SK-N-SH (cell line): ENCODE results near the gene FBH1. TPM values are rescaled to one million over a fixed set of nuclear protein-coding genes. Genes with fewer than 3 reads are reported as not detected.
"Not testable (repeated sequence)": the region's sequence is repeated elsewhere in the genome, so short reads cannot be mapped to it uniquely, and the experiment has no call there.

Experiments used
- CTCF ChIA-PET: fragments of 300-600, 350-600 bp; formaldehyde crosslinking; extraction: SDS; loops from one replicate; lab custom pipeline; 2021; lab: Yijun Ruan, JAX
- POLR2A ChIA-PET: fragments of 350-600 bp; sonication (Branson Sonifier 250); formaldehyde crosslinking; extraction: SDS; loops from one replicate; lab custom pipeline; 2020; ENCODE audit warnings: antibody characterized with exemption, inconsistent platforms; lab: Yijun Ruan, JAX
- DNase-seq: peaks from one replicate; pipeline ENCODE4 v3.0.0; 2012
- H2AFZ ChIP-seq: fragments of 200-600 bp; sonication (generic); 2 replicates; pipeline ENCODE4 v1.8.1; 2016; ENCODE audit warnings: antibody characterized with exemption, mild to moderate bottlenecking, low read depth
- H3F3A ChIP-seq: fragments of 200-600 bp; sonication (generic); replicated peaks from 2 replicates; pipeline ENCODE3; 2016; ENCODE audit warnings: antibody characterized with exemption, mild to moderate bottlenecking; ENCODE audit not compliant: insufficient read depth
- H3K27ac ChIP-seq, 2 experiments: fragments of 200-500 bp in 1 of 2; fragments of 200-600 bp in 1 of 2; sonication (Bioruptor generic) in 1 of 2; sonication (generic), shearing (Covaris generic) in 1 of 2; 2 replicates each; pipeline versions ENCODE4 v1.5.1 to v1.6.1; 2014 to 2016; ENCODE audit warnings: low read depth in 2 of 2, inconsistent platforms in 1 of 2, low read length in 1 of 2, mild to moderate bottlenecking in 1 of 2, mixed read lengths in 1 of 2
- H3K27me3 ChIP-seq: fragments of 200-600 bp; sonication (generic), shearing (Covaris generic); 2 replicates; pipeline ENCODE4 v1.6.1; 2016; ENCODE audit warnings: mixed run types; ENCODE audit not compliant: insufficient read depth
- H3K36me3 ChIP-seq, 2 experiments: fragments of 200-500 bp in 1 of 2; fragments of 200-600 bp in 1 of 2; sonication (Bioruptor generic) in 1 of 2; sonication (generic) in 1 of 2; replicated peaks in 1 of 2; 2 replicates each; pipeline versions ENCODE3 to v1.5.1; 2014 to 2016; ENCODE audit warnings: low read length in 1 of 2, mild to moderate bottlenecking in 1 of 2; ENCODE audit not compliant: insufficient read depth in 2 of 2, control insufficient read depth in 1 of 2
- H3K4me1 ChIP-seq, 2 experiments: fragments of 200-500 bp in 1 of 2; fragments of 200-600 bp in 1 of 2; sonication (Bioruptor generic) in 1 of 2; sonication (generic), shearing (Covaris generic) in 1 of 2; 2 replicates each; pipeline versions ENCODE4 v1.5.1 to v1.6.1; 2014 to 2016; ENCODE audit warnings: low read depth in 1 of 2, low read length in 1 of 2, mixed run types in 1 of 2; ENCODE audit not compliant: insufficient read depth in 2 of 2, control insufficient read depth in 1 of 2
- H3K4me2 ChIP-seq: fragments of 200-600 bp; sonication (generic), shearing (Covaris generic); 2 replicates; pipeline ENCODE4 v1.6.1; 2017; ENCODE audit warnings: mixed run types
- H3K4me3 ChIP-seq, 2 experiments: fragments of 200-500 bp in 1 of 2; fragments of 200-600 bp in 1 of 2; sonication (Bioruptor generic) in 1 of 2; sonication (generic), shearing (Covaris generic) in 1 of 2; 2 replicates each; pipeline versions ENCODE4 v1.5.1 to v1.8.1; 2014 to 2016; ENCODE audit warnings: low read depth in 2 of 2, inconsistent platforms in 1 of 2, low read length in 1 of 2, mild to moderate bottlenecking in 1 of 2, mixed read lengths in 1 of 2, moderate library complexity in 1 of 2
- H3K79me2 ChIP-seq: fragments of 200-600 bp; sonication (generic); 2 replicates; pipeline ENCODE4 v1.8.1; 2017; ENCODE audit warnings: mild to moderate bottlenecking; ENCODE audit not compliant: insufficient read depth
- H3K9ac ChIP-seq: fragments of 200-600 bp; sonication (generic); 2 replicates; pipeline ENCODE4 v1.6.1; 2017; ENCODE audit warnings: mixed run types
- H3K9me2 ChIP-seq: fragments of 200-600 bp; sonication (generic); 2 replicates; pipeline ENCODE4 v1.6.1; 2017; ENCODE audit warnings: mixed run types
- H3K9me3 ChIP-seq: fragments of 200-600 bp; sonication (generic); 2 replicates; pipeline ENCODE4 v1.6.1; 2017; ENCODE audit warnings: mixed run types, mild to moderate bottlenecking, moderate library complexity
- H4K20me1 ChIP-seq: fragments of 200-600 bp; sonication (generic); 2 replicates; pipeline ENCODE4 v1.6.1; 2017; ENCODE audit warnings: mild to moderate bottlenecking, mixed run types; ENCODE audit not compliant: insufficient read depth
- CHD2 ChIP-seq: fragments of 150-350 bp; IDR thresholded peaks from 2 replicates; pipeline ENCODE4 v1.6.1; 2018; ENCODE audit warnings: low read length; ENCODE audit not compliant: partially characterized antibody
- ELF1 ChIP-seq: IDR thresholded peaks from 2 replicates; pipeline ENCODE4 v1.4.0; 2012
- FOSL2 ChIP-seq: IDR thresholded peaks from 2 replicates; pipeline ENCODE4 v1.4.0; 2012; ENCODE audit warnings: low read depth, mild to moderate bottlenecking, moderate library complexity, borderline replicate concordance
- FOXM1 ChIP-seq: IDR thresholded peaks from 2 replicates; pipeline ENCODE4 v1.4.0; 2012; ENCODE audit warnings: low read depth, mild to moderate bottlenecking
- GATA2 ChIP-seq: sonication (generic); formaldehyde crosslinking; IDR thresholded peaks from 2 replicates; pipeline ENCODE4 v1.5.0; 2020; ENCODE audit warnings: mild to moderate bottlenecking, missing genetic modification reagents
- MEF2A ChIP-seq: IDR thresholded peaks from 2 replicates; pipeline ENCODE4 v1.4.0; 2012; ENCODE audit warnings: low read depth, borderline replicate concordance
- NFIC ChIP-seq: IDR thresholded peaks from 2 replicates; pipeline ENCODE4 v1.4.0; 2012; ENCODE audit warnings: borderline replicate concordance
- RFX5 ChIP-seq: IDR thresholded peaks from 2 replicates; pipeline ENCODE4 v1.6.1; 2012; ENCODE audit warnings: mild to moderate bottlenecking, improper control_type of control experiment, low read length
- SIN3A ChIP-seq: IDR thresholded peaks from 2 replicates; pipeline ENCODE4 v1.6.1; 2012; ENCODE audit warnings: low read depth, mild to moderate bottlenecking, low read length, moderate library complexity, borderline replicate concordance
- WGBS: methylation state at CpG from one replicate; pipeline ENCODE4 v1.1.6; 2017; ENCODE audit warnings: low lambda C conversion rate; 5-methylcytosine and 5-hydroxymethylcytosine counted together
- polyA plus RNA-seq, 3 experiments: library from polyadenylated mRNA; depleted of rRNA; stranded (reverse); fragments of >200 nt; gene quantifications; 2 replicates each; pipeline ENCODE4 v1.2.3, GENCODE V29; 2012

FBH1 gene
- polyA plus RNA-seq, 1 of the 3 experiments (the other 2 are of a cell fraction): 60.9 TPM

DNA sequence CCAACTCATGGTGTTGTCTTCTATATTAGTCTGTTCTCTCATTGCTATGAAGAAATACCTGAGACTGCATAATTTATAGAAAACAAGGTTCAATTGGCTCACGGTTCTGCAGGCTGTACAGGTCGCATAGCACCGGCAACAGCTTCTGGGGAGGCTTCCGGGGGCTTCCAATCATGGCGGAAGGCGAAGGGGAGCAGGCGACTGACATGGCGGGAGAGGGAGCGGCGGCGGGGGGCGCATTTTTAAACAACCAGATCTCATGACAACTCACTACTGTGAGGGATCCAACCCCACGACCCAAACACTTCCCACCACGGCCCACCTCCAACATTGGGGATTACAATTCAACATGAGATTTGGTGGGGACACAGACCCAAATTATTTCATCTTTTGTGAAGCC lies 48.1 kb upstream of the FBH1 start:
- H4K20me1 ChIP-seq: no peaks in the 10 kb centered on the region
- no peak overlapping the region for H3K27ac ChIP-seq
- no peaks in the 10 kb centered on the region for H3K36me3 ChIP-seq
- H3K9me2 ChIP-seq: no peaks in the 10 kb centered on the region
- H3K27me3 ChIP-seq: no peaks in the 10 kb centered on the region
- H3K79me2 ChIP-seq: no peaks in the 10 kb centered on the region
- 87% methylated on average over 14 of the region's 14 CpGs for WGBS
- H3K4me1 ChIP-seq: no peaks in the 10 kb centered on the region; a peak in 1 of 4 replicates
- DNase-seq: no peak
- H3F3A ChIP-seq: no peaks in the 10 kb centered on the region
- H2AFZ ChIP-seq: no peak overlapping the region
- ChIA-PET POLR2A (no interaction called here), CTCF (no interaction called here)
- no peak overlapping the region for H3K9ac ChIP-seq
- H3K9me3 ChIP-seq: no peaks in the 10 kb centered on the region
- no peak overlapping the region for H3K4me2 ChIP-seq
- no peak overlapping the region for H3K4me3 ChIP-seq
- TF ChIP-seq GATA2 (CRISPR knock-in tag) (no peak), RFX5 (no peak), NFIC (no peak), SIN3A (no peak)
- TF ChIP-seq, all 33 proteins: peak for 0

DNA sequence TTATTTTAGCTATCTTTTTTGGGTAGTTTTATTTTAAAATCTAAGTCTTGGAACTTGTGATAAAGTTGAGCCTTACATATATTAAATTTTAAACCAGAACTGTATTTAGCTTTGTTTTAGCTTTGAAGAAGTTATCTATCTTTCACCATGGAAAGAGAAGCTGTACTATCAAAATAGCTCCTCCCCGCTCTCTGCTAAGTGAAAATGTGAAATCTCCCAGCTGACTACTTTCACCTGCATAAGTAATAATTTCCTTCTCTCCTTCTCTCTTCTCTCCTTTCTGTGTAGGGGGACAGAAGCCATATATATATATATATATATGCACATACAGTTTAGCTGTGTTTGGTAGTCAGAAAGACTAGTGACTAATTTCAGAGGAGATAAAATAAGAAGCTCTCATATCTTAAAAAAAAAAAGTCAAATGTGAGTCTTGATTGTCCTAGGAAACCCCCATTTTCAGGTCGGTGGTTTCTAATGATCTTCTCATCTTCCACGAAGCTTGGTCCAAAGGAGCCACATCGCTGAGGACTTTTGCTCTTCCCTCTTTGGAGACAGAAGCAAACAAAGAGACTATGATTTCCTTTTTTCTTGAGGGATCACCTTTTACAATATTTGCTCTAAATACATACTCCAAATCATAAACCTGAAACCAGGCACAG lies 46.2 kb upstream of the FBH1 start:
- no peak overlapping the region for H3K27ac ChIP-seq
- H3K4me1 ChIP-seq: no peaks in the 10 kb centered on the region; a peak in 1 of 4 replicates
- 73% methylated on average over 4 of the region's 4 CpGs for WGBS
- H4K20me1 ChIP-seq: no peaks in the 10 kb centered on the region
- ChIA-PET CTCF (interaction anchor here (1.5 to 1.6 kb wide), 2 partner anchors 25 to 180 kb away, joined by 3 to 4 read pairs; no protein-coding TSS in a partner anchor), POLR2A (interaction anchor here (1.1 kb wide), 1 partner anchor 30 kb away, joined by 4 read pairs; no protein-coding TSS in a partner anchor)
- no peaks in the 10 kb centered on the region for H3K9me3 ChIP-seq
- TF ChIP-seq MEF2A: no peak
- no peak overlapping the region for H2AFZ ChIP-seq
- no peaks in the 10 kb centered on the region for H3K36me3 ChIP-seq
- H3K9ac ChIP-seq: no peak overlapping the region
- no peak overlapping the region for H3K4me2 ChIP-seq
- H3K27me3 ChIP-seq: no peaks in the 10 kb centered on the region
- no peaks in the 10 kb centered on the region for H3F3A ChIP-seq
- no peaks in the 10 kb centered on the region for H3K79me2 ChIP-seq
- no peak for DNase-seq
- no peak overlapping the region for H3K4me3 ChIP-seq
- H3K9me2 ChIP-seq: no peaks in the 10 kb centered on the region

DNA sequence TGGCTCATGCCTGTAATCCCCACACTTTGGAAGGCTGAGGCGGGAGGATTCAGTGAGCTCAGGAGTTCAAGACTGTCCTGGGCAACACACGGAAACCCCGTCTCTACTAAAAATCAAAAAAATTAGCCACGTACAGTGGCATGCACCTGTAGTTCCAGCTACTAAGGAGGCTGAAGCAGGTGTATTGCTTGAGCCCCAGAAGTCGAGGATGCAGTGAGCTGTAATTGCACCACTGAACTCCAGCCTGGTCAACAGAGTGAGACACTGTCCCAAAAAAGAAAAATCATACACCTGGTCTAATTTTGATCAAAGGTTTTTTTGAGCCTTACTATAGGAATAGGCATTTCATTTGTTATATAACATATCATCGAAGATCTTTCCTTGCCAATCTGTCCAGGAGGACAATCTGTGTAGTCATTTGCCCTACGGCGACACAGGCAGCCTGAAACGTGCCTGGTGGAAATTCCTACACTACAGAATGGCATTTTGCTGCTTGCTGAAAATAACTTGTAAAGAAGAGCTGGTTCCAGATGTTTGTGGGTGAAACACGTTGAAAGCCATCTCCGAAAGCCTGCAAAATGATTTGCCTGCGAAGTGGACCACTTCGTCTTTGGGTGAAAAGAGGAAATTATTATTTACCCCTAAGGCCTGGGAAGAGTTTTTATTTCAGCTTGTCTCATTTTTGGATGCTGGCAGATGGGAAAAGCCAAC lies 45.5 kb upstream of the FBH1 start:
- Histone ChIP-seq H4K20me1 (no peaks in the 10 kb centered on the region), H3F3A (no peaks in the 10 kb centered on the region), H3K9ac (no peak overlapping the region), H3K4me2 (no peak overlapping the region), H3K9me3 (no peaks in the 10 kb centered on the region), H3K27me3 (no peaks in the 10 kb centered on the region), H3K4me3 (no peak overlapping the region), H3K9me2 (no peaks in the 10 kb centered on the region), H3K36me3 (no peaks in the 10 kb centered on the region), H3K27ac (no peak overlapping the region), H3K4me1 (no peaks in the 10 kb centered on the region; a peak in 1 of 4 replicates), H3K79me2 (no peaks in the 10 kb centered on the region), H2AFZ (no peak overlapping the region)
- TF ChIP-seq GATA2 (CRISPR knock-in tag) (no peak), FOXM1 (no peak), ELF1 (no peak), CHD2 (no peak), FOSL2 (no peak)
- CTCF ChIA-PET: interaction anchor here (1.5 to 1.6 kb wide), 2 partner anchors 26 to 181 kb away, joined by 3 to 4 read pairs; no protein-coding TSS in a partner anchor
- POLR2A ChIA-PET: interaction anchor here (0.6 to 1.1 kb wide), 2 partner anchors 31 to 210 kb away, joined by 4 to 5 read pairs; no protein-coding TSS in a partner anchor
- 77% methylated on average over 13 of the region's 13 CpGs for WGBS
- DNase-seq: no peak

- H3K36me3 ChIP-seq, H3K9ac ChIP-seq, POLR2A ChIA-PET, H3K4me3 ChIP-seq, H3K79me2 ChIP-seq, H3K4me2 ChIP-seq, H3K9me3 ChIP-seq, H4K20me1 ChIP-seq, DNase-seq, H3F3A ChIP-seq, H3K9me2 ChIP-seq, H3K4me1 ChIP-seq, H3K27me3 ChIP-seq: not testable (repeated sequence)
- WGBS: 96% methylated on average over 4 of the region's 4 CpGs
- peak overlapping the region; percentile 52; the same call in 1 of the 2 replicates for H2AFZ ChIP-seq
- peak overlapping the region in 1 of 2 experiments; percentile 25; a peak in 1 of 4 replicates for H3K27ac ChIP-seq
- CTCF ChIA-PET: interaction anchor here (1.0 to 1.1 kb wide), 2 partner anchors 13 to 413 kb away, joined by 3 read pairs; no protein-coding TSS in a partner anchor
Measured at GRCh38 chr10:5846667-5847066, 43.4 kb upstream of the FBH1 start.
